HepG2 (cell line): ENCODE results near the gene TEDC2. TPM values are rescaled to one million over a fixed set of nuclear protein-coding genes. Genes with fewer than 3 reads are reported as not detected.

Source experiments
- ATAC-seq: fragments of 200-7000 bp; cut with Tn5 transposase; 3 replicates; pipeline ENCODE4 v1.9.1; 2020; ENCODE audit warnings: mild to moderate bottlenecking, moderate library complexity
- BruUV-seq: library from RNA; stranded (reverse); fragments of 400-500 nt; replicated peaks from 2 replicates; lab custom pipeline; 2021; lab: Mats Ljungman, UMichigan
- CTCF ChIA-PET: fragments of 300-600 bp; formaldehyde crosslinking; extraction: SDS; loops from one replicate; lab custom pipeline; 2021; ENCODE audit warnings: low total read pairs, inconsistent platforms, low intra/inter-chr PET ratio; lab: Yijun Ruan, JAX
- POLR2A ChIA-PET: fragments of 350-600 bp; sonication (Branson Sonifier 250); formaldehyde crosslinking; loops from one replicate; lab custom pipeline; 2020; ENCODE audit warnings: antibody characterized with exemption, inconsistent platforms; lab: Yijun Ruan, JAX
- DNase-seq: peaks from one replicate; pipeline ENCODE4 v3.0.0-alpha.2; 2015; ENCODE audit warnings: low spot score
- FAIRE-seq: peaks from 3 replicates; lab custom pipeline; 2011; peaks lifted over from hg19 to GRCh38; lab: Jason Lieb, UNC
- H2AFZ ChIP-seq: one replicate; pipeline ENCODE4 v1.6.1; 2011; ENCODE audit warnings: low read length, inconsistent platforms
- H3K27ac ChIP-seq: fragments of 300-600 bp; 3 replicates; pipeline ENCODE4 v1.8.0; 2011; ENCODE audit warnings: mixed run types, mild to moderate bottlenecking, mixed read lengths, low read length, inconsistent platforms; ENCODE audit not compliant: insufficient read depth; ENCODE audit errors: extremely low read length
- H3K27me3 ChIP-seq, 2 experiments: fragments of 200-600 bp in 1 of 2; 2 replicates in 1 of 2; 3 replicates in 1 of 2; pipeline versions ENCODE4 v1.6.0 to v1.8.0; 2011; ENCODE audit warnings: low read length in 2 of 2, mild to moderate bottlenecking in 2 of 2, moderate library complexity in 2 of 2, inconsistent platforms in 1 of 2; ENCODE audit not compliant: insufficient read depth in 2 of 2, control insufficient read depth in 1 of 2
- H3K36me3 ChIP-seq, 2 experiments: fragments of 200-600 bp in 1 of 2; replicated peaks in 1 of 2; 2 replicates in 1 of 2; 3 replicates in 1 of 2; pipeline versions ENCODE4 v1.5.1 to v1.8.0; 2011; ENCODE audit warnings: low read length in 2 of 2, inconsistent platforms in 1 of 2; ENCODE audit not compliant: insufficient read depth in 2 of 2, control insufficient read depth in 1 of 2
- H3K4me1 ChIP-seq: 2 replicates; pipeline ENCODE4 v1.5.1; 2012; ENCODE audit warnings: low read length, inconsistent platforms; ENCODE audit not compliant: insufficient read depth
- H3K4me2 ChIP-seq: 2 replicates; pipeline ENCODE4 v1.6.0; 2011; ENCODE audit warnings: low read depth, low read length, inconsistent platforms
- H3K4me3 ChIP-seq, 3 experiments: fragments of 200-600 bp in 1 of 3; sonication (generic), shearing (Covaris generic) in 1 of 3; replicated peaks in 1 of 3; 2 replicates each; pipeline ENCODE4 v1.5.1; 2011 to 2016; ENCODE audit warnings: low read length in 3 of 3, inconsistent platforms in 2 of 3, low read depth in 2 of 3, mild to moderate bottlenecking in 2 of 3, control low read depth in 1 of 3, mixed read lengths in 1 of 3; ENCODE audit not compliant: insufficient read depth in 1 of 3
- H3K79me2 ChIP-seq: one replicate; pipeline ENCODE4 v1.6.1; 2011; ENCODE audit warnings: low read length, inconsistent platforms; ENCODE audit not compliant: insufficient read depth
- H3K9ac ChIP-seq: 2 replicates; pipeline ENCODE4 v1.6.0; 2011; ENCODE audit warnings: mild to moderate bottlenecking, low read depth, low read length, inconsistent platforms; ENCODE audit not compliant: insufficient read depth
- H3K9me3 ChIP-seq: 2 replicates; pipeline ENCODE4 v1.5.1; 2012; ENCODE audit warnings: mild to moderate bottlenecking, low read length
- H4K20me1 ChIP-seq: 2 replicates; pipeline ENCODE4 v1.6.0; 2011; ENCODE audit warnings: inconsistent platforms, mild to moderate bottlenecking, low read length, moderate library complexity; ENCODE audit not compliant: insufficient read depth
- CCDC6 ChIP-seq: sonication (generic); formaldehyde crosslinking; IDR thresholded peaks from 2 replicates; pipeline ENCODE4 v1.8.1; 2022; ENCODE audit warnings: mild to moderate bottlenecking, missing genetic modification reagents, moderate library complexity
- FOXP1 ChIP-seq, 2 experiments: fragments of 450-650 bp in 1 of 2; IDR thresholded peaks; 2 replicates each; pipeline ENCODE4 v1.6.1; 2017 to 2018; ENCODE audit warnings: antibody characterized with exemption in 1 of 2
- HIVEP1 ChIP-seq: sonication (generic); formaldehyde crosslinking; IDR thresholded peaks from 2 replicates; pipeline ENCODE4 v1.4.0; 2020; ENCODE audit warnings: mild to moderate bottlenecking, missing genetic modification reagents
- KLF15 ChIP-seq: sonication (generic); formaldehyde crosslinking; IDR thresholded peaks from 2 replicates; pipeline ENCODE4 v1.8.1; 2023; ENCODE audit warnings: borderline replicate concordance, mild to moderate bottlenecking, inconsistent platforms, missing genetic modification reagents, mixed read lengths
- PHF8 ChIP-seq: sonication (generic); formaldehyde crosslinking; IDR thresholded peaks from 2 replicates; pipeline ENCODE4 v1.5.0; 2020; ENCODE audit warnings: missing genetic modification reagents
- RFXAP ChIP-seq: sonication (generic); formaldehyde crosslinking; IDR thresholded peaks from 2 replicates; pipeline ENCODE4 v1.4.0; 2020; ENCODE audit warnings: missing genetic modification reagents, borderline replicate concordance
- TOE1 ChIP-seq: sonication (generic); formaldehyde crosslinking; IDR thresholded peaks from 2 replicates; pipeline ENCODE4 v1.4.0; 2020; ENCODE audit warnings: mild to moderate bottlenecking, missing genetic modification reagents
- ZNF510 ChIP-seq: sonication (generic); formaldehyde crosslinking; IDR thresholded peaks from 2 replicates; pipeline ENCODE4 v1.4.0; 2020; ENCODE audit warnings: low read depth, mild to moderate bottlenecking, missing genetic modification reagents
- ZNF747 ChIP-seq: sonication (generic); formaldehyde crosslinking; IDR thresholded peaks from 2 replicates; pipeline ENCODE4 v1.8.1; 2023; ENCODE audit warnings: missing genetic modification reagents, mild to moderate bottlenecking, borderline replicate concordance
- WGBS: methylation state at CpG from one replicate; pipeline ENCODE4 v1.1.6; 2017; ENCODE audit warnings: low lambda C conversion rate; 5-methylcytosine and 5-hydroxymethylcytosine counted together
- in situ Hi-C: cut with HindIII; loops from 2 replicates; pipeline ENCODE4 v1.10.0; 2017; ENCODE audit warnings: low pct_unique_long_range_greater_than_20kb; ENCODE audit not compliant: extremely low pct_ligation_motif_present
- intact Hi-C: fragments of 100-400 bp; cut with micrococcal nuclease; formaldehyde crosslinking; loops from one replicate; pipeline ENCODE4 v1.10.0; 2022; ENCODE audit not compliant: unreplicated experiment
- polyA plus RNA-seq, 8 experiments: library from polyadenylated mRNA; depleted of rRNA in 3 of 8; stranded (reverse) in 7 of 8; unstranded in 1 of 8; fragments of >200 nt; fragmentation: Illumina TruSeq in 4 of 8; extraction: Trizol in 4 of 8; gene quantifications; 2 replicates each; pipeline versions ENCODE4 v1.2.1 to v1.2.3, GENCODE V29; 2011 to 2016; ENCODE audit warnings: low read depth in 4 of 8, missing spikeins in 1 of 8, mixed read lengths in 1 of 8; ENCODE audit not compliant: insufficient read depth in 1 of 8
- total RNA-seq, 5 experiments: library from RNA; depleted of rRNA; stranded (reverse); fragments of >200 nt; fragmentation: Illumina TruSeq; extraction: Trizol; gene quantifications; 2 replicates each; pipeline ENCODE4 v1.2.3, GENCODE V29; 2016; ENCODE audit warnings: low read depth in 1 of 5
- TF ChIP-seq, protein P1 (sequence below): sonication (generic); formaldehyde crosslinking; IDR thresholded peaks from 2 replicates; pipeline ENCODE4 v1.5.0; 2020; ENCODE audit warnings: mild to moderate bottlenecking, missing genetic modification reagents, moderate library complexity
- TF ChIP-seq, protein P2 (sequence below): fragments of 450-650 bp; IDR thresholded peaks from 2 replicates; pipeline ENCODE4 v1.6.1; 2017
- TF ChIP-seq, protein P3 (sequence below), 2 experiments: fragments of 450-650 bp in 1 of 2; sonication (generic) in 1 of 2; formaldehyde crosslinking; IDR thresholded peaks; 2 replicates each; pipeline versions ENCODE4 v1.5.0 to v1.8.0; 2020 to 2022; ENCODE audit warnings: mild to moderate bottlenecking in 1 of 2, missing genetic modification reagents in 1 of 2
- TF ChIP-seq, protein P4 (sequence below): sonication (generic); formaldehyde crosslinking; IDR thresholded peaks from 2 replicates; pipeline ENCODE4 v1.5.1; 2020; ENCODE audit warnings: mild to moderate bottlenecking, missing genetic modification reagents, moderate library complexity

Gene TEDC2
- total and polyA plus RNA-seq, 2 of the 13 experiments (the other 11 are each of a cell fraction or from before 2014, with no cell fraction given): 6.2 to 24.4 TPM

DNA sequence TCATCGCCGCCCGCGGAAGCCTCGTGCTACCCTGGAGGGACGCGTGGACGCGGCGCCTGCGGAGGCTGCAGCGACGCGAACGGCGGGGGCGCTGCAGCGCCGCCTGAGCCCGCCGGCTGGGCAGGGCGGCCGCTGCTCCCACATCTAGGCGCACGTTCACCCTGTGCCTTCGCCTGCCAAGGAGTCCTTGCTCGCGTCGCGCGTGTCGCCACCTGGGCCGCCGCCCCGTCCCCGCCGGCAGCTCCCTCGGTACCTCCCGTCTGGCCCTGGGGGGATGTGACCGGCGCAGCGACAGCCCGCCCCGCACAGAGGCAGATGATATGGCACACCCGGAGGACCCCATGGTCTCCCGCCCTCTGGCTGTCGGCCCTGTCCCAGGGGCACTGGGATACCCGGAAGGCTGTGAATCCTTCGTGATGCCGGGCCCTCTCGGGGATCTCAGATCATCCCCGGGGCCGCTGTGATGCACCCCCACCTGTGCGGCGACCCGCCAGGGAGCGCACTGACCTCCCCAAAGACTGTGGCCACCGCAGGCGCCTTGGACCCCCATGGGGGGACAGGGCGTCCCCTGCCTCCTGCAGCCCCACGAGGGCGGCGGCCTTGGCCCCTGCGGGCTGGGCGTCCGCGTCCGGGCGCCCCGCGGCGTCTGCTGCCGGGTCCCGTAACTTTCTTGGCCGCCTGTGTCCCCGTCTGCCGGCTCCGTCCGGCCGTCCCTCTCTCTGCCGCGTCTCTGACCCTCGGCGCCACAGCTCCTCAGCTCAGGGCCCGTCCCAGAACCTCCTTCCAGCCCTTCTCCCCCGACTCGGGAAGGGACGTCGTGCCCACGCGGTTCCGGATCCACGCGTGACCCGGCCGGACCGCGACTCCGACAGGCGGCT, 14.3 kb downstream of the TEDC2 start:
- intact Hi-C loops (loop anchor here (5.0 kb wide), 1 partner anchor 42 kb away; no protein-coding TSS in a partner anchor), in situ Hi-C loops (no loop called here)
- Histone ChIP-seq H3K4me3 (peak overlapping the region; percentile 79 to 92 (median 85)), H3K27ac (peak overlapping the region; percentile 58), H3K4me2 (peak overlapping the region; percentile 89), H3K79me2 (peaks cover 16% of the 10 kb centered on the region), H3K4me1 (peaks cover 68% of the 10 kb centered on the region), H3K9me3 (no peaks in the 10 kb centered on the region), H3K36me3 (peaks cover 1 to 2% of the 10 kb centered on the region in 2 experiments; a peak in 1 of 5 replicates), H3K9ac (peak overlapping the region; percentile 75), H3K27me3 (peaks cover 8 to 16% of the 10 kb centered on the region in 2 experiments), H2AFZ (no peak overlapping the region), H4K20me1 (peaks cover 14% of the 10 kb centered on the region)
- POLR2A ChIA-PET: interaction anchor here (0.5 to 1.6 kb wide), 6 partner anchors 10 to 61 kb away, joined by 3 to 6 read pairs (median 4); partner anchors contain the start of genes AMDHD2 and TEDC2
- no TSS peak for BruUV-seq
- peak; percentile 26 for ATAC-seq
- no CpG with 5 or more reads among the region's 100 CpGs for WGBS
- FAIRE-seq: no peak
- CTCF ChIA-PET: interaction anchor here (1.4 kb wide), 1 partner anchor 27 kb away, joined by 3 read pairs; no protein-coding TSS in a partner anchor
- DNase-seq: no peak
- TF ChIP-seq, protein P1, sequence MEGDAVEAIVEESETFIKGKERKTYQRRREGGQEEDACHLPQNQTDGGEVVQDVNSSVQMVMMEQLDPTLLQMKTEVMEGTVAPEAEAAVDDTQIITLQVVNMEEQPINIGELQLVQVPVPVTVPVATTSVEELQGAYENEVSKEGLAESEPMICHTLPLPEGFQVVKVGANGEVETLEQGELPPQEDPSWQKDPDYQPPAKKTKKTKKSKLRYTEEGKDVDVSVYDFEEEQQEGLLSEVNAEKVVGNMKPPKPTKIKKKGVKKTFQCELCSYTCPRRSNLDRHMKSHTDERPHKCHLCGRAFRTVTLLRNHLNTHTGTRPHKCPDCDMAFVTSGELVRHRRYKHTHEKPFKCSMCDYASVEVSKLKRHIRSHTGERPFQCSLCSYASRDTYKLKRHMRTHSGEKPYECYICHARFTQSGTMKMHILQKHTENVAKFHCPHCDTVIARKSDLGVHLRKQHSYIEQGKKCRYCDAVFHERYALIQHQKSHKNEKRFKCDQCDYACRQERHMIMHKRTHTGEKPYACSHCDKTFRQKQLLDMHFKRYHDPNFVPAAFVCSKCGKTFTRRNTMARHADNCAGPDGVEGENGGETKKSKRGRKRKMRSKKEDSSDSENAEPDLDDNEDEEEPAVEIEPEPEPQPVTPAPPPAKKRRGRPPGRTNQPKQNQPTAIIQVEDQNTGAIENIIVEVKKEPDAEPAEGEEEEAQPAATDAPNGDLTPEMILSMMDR (CRISPR knock-in tag): peak; percentile 56
- 0 out of 2 replicates have a peak, but pooled peaks have one; percentile 60 for TF ChIP-seq HIVEP1 (CRISPR knock-in tag)
- TF ChIP-seq, protein P2, sequence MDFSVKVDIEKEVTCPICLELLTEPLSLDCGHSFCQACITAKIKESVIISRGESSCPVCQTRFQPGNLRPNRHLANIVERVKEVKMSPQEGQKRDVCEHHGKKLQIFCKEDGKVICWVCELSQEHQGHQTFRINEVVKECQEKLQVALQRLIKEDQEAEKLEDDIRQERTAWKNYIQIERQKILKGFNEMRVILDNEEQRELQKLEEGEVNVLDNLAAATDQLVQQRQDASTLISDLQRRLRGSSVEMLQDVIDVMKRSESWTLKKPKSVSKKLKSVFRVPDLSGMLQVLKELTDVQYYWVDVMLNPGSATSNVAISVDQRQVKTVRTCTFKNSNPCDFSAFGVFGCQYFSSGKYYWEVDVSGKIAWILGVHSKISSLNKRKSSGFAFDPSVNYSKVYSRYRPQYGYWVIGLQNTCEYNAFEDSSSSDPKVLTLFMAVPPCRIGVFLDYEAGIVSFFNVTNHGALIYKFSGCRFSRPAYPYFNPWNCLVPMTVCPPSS: no peak
- no peak for TF ChIP-seq FOXP1 (IDR thresholded peaks at IDR 0.05)
- no peak for TF ChIP-seq FOXP1 (CRISPR knock-in tag; IDR thresholded peaks at IDR 0.05)
- TF ChIP-seq, protein P3, sequence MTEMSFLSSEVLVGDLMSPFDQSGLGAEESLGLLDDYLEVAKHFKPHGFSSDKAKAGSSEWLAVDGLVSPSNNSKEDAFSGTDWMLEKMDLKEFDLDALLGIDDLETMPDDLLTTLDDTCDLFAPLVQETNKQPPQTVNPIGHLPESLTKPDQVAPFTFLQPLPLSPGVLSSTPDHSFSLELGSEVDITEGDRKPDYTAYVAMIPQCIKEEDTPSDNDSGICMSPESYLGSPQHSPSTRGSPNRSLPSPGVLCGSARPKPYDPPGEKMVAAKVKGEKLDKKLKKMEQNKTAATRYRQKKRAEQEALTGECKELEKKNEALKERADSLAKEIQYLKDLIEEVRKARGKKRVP (CRISPR knock-in tag; IDR thresholded peaks at IDR 0.05): 0 out of 4 replicates have a peak, but pooled peaks of 1 of the 2 experiments have one; percentile 14
- peak; percentile 28; the same call in 1 of the 2 replicates for TF ChIP-seq KLF15 (CRISPR knock-in tag)
- TF ChIP-seq CCDC6: 0 out of 2 replicates have a peak, but pooled peaks have one; percentile 33
- 0 out of 2 replicates have a peak, but pooled peaks have one; percentile 32 for TF ChIP-seq ZNF747
- TF ChIP-seq ZNF510 (CRISPR knock-in tag): no peak
- TF ChIP-seq RFXAP: peak; percentile 15; the same call in 1 of the 2 replicates
- peak; percentile 32 for TF ChIP-seq PHF8 (CRISPR knock-in tag)
- TF ChIP-seq TOE1 (CRISPR knock-in tag): no peak
- TF ChIP-seq, protein P4, sequence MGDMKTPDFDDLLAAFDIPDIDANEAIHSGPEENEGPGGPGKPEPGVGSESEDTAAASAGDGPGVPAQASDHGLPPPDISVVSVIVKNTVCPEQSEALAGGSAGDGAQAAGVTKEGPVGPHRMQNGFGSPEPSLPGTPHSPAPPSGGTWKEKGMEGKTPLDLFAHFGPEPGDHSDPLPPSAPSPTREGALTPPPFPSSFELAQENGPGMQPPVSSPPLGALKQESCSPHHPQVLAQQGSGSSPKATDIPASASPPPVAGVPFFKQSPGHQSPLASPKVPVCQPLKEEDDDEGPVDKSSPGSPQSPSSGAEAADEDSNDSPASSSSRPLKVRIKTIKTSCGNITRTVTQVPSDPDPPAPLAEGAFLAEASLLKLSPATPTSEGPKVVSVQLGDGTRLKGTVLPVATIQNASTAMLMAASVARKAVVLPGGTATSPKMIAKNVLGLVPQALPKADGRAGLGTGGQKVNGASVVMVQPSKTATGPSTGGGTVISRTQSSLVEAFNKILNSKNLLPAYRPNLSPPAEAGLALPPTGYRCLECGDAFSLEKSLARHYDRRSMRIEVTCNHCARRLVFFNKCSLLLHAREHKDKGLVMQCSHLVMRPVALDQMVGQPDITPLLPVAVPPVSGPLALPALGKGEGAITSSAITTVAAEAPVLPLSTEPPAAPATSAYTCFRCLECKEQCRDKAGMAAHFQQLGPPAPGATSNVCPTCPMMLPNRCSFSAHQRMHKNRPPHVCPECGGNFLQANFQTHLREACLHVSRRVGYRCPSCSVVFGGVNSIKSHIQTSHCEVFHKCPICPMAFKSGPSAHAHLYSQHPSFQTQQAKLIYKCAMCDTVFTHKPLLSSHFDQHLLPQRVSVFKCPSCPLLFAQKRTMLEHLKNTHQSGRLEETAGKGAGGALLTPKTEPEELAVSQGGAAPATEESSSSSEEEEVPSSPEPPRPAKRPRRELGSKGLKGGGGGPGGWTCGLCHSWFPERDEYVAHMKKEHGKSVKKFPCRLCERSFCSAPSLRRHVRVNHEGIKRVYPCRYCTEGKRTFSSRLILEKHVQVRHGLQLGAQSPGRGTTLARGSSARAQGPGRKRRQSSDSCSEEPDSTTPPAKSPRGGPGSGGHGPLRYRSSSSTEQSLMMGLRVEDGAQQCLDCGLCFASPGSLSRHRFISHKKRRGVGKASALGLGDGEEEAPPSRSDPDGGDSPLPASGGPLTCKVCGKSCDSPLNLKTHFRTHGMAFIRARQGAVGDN (CRISPR knock-in tag): peak; percentile 78
